Stimulated activated CD8-positive, alpha-beta memory T cell treated with anti-CD3 and anti-CD28 coated beads, Interleukin-4, amount 100 ng/mL, for 4 hours (primary cell): ENCODE data around the gene KRTAP24-1.

Experiments
- DNase-seq, 2 donors: peaks; one replicate each; pipeline ENCODE4 v3.0.0-alpha.2; 2020; ENCODE audit warnings: low read depth in 2 of 2, low spot score in 1 of 2

The KRTAP24-1 gene

GRCh38 chr21:30282850-30283249 lies at the start of gene KRTAP24-1:
KRTAP24-1 (minus strand) TSS chr21:30282950; CDS start chr21:30282932, 18 bp downstream.
- DNase-seq = no peak

DNA sequence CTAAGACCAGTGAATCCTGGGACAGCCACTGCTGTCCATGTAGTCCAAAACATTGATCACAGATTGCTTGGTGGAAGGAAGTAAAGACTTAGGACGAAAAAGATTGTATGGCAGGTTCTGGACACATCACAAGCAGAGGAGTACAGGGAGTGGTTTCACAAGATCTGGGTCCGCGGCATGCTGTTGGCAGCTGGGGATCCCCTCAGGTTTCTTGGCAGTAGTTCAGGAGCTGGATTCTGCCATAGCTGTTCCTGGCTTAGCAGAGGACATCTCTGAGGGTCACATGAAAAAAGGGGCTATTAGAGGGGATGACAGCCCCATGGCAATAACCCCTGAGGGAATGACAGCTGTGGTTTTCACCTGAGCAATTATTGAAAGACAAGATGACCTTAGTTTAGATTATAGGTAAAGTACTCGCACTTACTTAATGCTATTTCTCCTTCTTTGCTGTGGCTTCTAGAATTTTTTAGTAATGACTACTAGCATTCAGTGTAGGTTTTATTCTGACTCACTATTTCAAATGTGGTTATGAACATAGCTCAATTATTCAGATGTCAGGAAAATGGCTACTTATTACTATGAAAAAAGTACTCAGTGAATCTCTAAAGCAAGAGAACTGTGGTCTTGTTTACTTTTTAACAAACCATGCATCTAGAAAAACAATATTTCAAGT lies 46.6 kb upstream of the KRTAP24-1 start:
- DNase-seq = no peak

- DNase-seq = no peak
Observed at GRCh38 chr21:30326390-30326789, 43.6 kb upstream of the KRTAP24-1 start.

DNA sequence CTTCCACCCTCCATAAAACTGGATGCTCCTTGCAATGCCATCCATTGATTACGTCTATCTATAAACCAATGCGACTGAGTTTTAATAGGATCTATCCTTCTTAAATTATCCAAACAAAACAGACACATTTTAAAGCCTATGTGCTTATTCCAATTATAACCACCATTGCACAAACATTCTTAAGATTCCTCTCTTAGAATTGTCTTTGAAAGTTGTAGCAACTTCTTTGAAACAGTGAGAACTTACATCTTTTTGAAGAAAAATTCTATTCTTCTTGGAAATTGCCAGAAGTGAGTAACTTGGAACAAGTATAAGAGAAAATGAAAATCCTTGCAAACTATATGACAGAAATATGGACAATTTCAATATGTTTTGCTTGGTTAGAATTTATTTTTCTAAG lies 37.5 kb upstream of the KRTAP24-1 start, which contains the start of gene KRTAP26-1:
KRTAP26-1 (minus strand) TSS at position 101 of the 400 bp plus-strand sequence. CDS start 280 bp downstream, outside the sequence.
- no peak for DNase-seq

- DNase-seq = no peak
Observed at GRCh38 chr21:30315701-30316100, 33.0 kb upstream of the KRTAP24-1 start.

- no peak for DNase-seq
Observed at GRCh38 chr21:30306884-30307283, 24.1 kb upstream of the KRTAP24-1 start.

- no peak for DNase-seq
Observed at GRCh38 chr21:30305136-30305535, 22.4 kb upstream of the KRTAP24-1 start.

GRCh38 chr21:30289215-30289614 lies 6.5 kb upstream of the KRTAP24-1 start, which contains the start of gene KRTAP25-1:
KRTAP25-1 (minus strand) TSS chr21:30289514; CDS start chr21:30289490, 24 bp downstream.
- no peak for DNase-seq

DNA sequence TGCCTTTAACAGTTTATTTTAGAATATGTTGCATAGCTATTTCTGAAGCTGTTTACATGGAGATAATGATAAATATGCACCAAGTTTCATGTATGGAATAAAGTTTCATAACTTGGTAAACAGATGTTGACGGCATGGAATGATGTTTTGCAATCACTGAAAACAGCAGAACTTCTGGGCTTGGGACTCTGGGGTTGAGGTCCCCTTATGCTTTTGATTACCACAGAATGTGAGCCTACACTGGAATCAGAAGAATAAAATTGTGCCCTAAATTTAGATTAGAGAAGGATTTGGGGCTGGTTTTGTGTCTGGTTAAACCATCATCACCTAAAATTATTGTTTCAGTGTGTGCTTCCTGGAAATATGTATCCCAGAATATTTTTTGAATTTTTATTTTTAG lies 11.1 kb downstream of the KRTAP24-1 start:
- no peak for DNase-seq

- DNase-seq = no peak
Observed at GRCh38 chr21:30271156-30271555, 11.6 kb downstream of the KRTAP24-1 start.

- no peak for DNase-seq
Observed at GRCh38 chr21:30269803-30270530, 12.8 kb downstream of the KRTAP24-1 start.

DNA sequence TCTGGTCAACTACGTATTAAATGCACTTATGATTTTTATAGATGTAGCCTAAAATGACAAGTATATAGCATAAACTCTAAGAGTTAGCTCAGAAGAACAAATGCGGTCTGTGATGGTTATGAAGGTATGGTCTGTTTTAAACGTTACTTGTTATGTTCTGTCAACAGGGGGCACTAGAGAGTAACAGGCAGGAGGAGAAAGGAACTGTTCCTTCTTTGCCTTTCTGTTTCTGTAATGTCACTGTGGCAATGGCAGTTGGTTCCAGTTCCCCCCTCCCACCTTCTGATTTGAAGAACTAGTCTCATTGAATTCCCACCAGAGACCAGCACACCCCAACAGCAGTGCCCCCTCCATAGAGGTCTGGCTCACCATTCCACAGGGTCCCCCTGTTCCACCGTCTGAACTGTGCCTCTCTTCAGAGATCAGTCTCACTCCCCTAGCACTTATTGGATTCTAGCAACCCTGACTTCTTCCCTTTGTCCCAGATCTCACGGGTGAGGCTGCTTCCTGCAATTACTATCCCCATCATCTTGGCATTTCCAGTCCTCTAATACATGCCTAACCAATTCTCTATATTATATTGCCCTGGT lies 14.0 kb downstream of the KRTAP24-1 start:
- DNase-seq = no peak

DNA sequence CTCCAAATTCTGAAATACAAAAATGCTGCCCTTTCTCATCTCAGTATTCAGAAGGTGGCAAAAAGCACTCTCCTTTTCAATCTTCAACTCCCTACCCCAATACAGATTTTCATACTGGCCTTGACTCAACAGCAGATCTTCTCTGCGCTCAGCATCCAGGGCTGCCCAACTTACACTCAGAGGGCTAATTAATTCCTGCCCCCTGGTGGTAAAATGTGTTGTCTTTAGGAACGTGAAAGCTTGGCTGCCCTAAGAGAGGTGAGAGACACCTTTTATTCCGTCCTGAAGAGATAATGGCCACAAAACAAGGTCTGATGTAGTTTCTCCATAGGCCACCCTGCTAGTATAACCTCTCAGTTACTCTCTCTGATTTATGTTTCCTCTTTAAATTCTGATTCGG lies 25.0 kb downstream of the KRTAP24-1 start:
- DNase-seq = no peak

DNA sequence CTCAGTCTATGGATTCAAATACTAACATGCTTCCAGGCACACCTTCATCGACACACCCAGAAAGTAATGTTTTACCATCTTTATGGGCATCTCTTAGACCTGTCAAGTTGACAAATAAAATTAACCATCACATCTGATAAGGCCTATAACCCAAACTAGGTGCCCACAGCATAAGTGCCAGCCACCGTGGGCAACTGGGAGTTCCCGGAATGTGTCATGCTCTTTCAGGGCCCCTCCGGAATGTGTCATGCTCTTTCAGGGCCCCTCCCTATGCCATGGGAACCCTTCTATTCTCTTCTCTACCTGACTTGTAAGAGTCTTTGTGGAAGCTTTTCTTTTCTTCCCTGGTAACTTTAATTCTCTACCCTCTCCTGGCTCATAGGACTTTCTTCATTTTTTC lies 26.6 kb downstream of the KRTAP24-1 start:
- no peak for DNase-seq

- no peak for DNase-seq
Observed at GRCh38 chr21:30255679-30256078, 27.1 kb downstream of the KRTAP24-1 start.

- no peak for DNase-seq
Observed at GRCh38 chr21:30251781-30252180, 31.0 kb downstream of the KRTAP24-1 start.

DNA sequence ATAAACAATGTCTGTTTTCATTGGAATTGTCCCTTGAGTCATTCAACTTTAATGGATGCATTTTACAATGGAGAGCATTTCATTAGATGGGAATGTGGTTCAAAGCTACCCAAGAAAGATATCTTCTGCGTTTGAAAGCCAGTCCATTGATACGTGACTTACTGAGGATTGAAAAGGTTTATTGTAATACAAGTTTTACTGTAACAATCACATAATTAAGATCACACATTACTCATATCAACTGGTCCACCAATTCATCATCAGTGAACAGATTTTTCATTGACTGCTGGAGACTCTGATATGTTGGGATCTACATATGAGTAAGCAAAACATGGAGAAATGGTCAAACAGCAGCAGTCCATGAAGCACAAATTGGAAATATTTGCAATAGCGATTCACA lies 32.8 kb downstream of the KRTAP24-1 start:
- no peak for DNase-seq

DNA sequence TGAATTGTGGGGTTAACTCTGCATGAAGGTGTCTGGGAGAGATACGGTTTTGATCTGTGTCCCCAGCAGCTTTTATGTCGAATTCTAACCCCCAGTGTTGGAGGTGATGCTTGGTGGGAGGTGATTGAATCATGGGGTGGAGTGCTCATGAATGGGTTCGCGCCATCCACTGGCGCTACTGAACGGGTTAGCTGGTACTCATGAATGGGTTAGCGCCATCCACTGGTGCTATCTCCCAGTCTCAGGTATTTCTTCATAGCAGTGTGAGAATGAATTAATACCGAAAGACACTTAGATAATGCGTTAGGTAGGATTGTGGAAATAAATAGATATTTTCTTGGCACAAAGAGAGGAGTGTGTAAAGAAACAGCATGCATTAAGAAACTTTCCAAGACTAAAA lies 33.9 kb downstream of the KRTAP24-1 start:
- DNase-seq = no peak

GRCh38 chr21:30245061-30245460 lies 37.7 kb downstream of the KRTAP24-1 start:
- no peak for DNase-seq

DNA sequence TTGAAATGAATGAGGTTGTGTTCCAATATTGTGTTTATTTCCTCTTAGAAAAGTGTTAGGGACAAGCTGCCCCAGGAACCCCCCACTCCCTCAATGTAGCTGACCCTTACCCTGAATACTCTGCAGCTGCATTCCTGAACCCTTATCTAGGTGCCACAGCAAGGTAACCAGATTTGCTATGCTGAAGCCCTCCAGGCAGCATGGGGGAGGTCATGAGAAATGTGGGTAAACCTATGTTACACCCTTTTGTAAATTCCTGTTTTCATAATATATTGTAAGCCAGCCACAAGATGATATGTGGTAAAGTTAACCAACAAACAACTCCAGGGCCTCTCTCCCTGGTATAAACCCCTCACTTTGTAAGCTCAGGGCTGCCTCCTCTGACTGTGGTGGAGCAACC lies 39.1 kb downstream of the KRTAP24-1 start:
- DNase-seq = no peak

GRCh38 chr21:30240661-30241060 lies 42.1 kb downstream of the KRTAP24-1 start:
- no peak for DNase-seq

DNA sequence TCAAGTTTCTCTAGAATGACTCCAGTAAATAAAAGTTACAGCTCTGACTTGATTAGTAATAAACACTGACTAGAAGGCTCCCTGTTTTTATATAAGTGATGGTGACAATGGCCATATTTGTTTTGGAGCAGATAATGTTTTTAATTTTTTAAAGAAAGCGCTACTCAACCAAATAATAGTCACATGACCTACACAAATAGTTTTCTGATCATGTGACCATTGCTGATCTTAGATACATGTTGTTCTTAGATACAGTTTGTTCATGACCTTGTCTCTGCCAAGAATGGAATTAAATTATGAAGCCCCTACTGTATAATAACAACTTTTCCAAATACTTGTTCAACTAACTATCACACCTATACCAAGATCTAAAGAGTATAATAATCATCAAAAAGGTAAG lies 44.6 kb downstream of the KRTAP24-1 start:
- DNase-seq = no peak
